ENCODE data around the gene ELP1. TPM values are rescaled to one million over a fixed set of nuclear protein-coding genes. Genes with fewer than 3 reads are reported as not detected.
"Not testable (repeated sequence)": the region's sequence is repeated elsewhere in the genome, so short reads cannot be mapped to it uniquely, and the experiment has no call there.

ELP1 gene
- total RNA-seq, 2 donors from 2014 or later = 19.1 to 27.0 TPM

GRCh38 chr9:108842610-108843295, 91.2 kb downstream of the ELP1 start:
- intact Hi-C loops (cut with DNase I) = no loop called here
- no peak for DNase-seq
- ATAC-seq = no peak

GRCh38 chr9:108839561-108839960, 94.4 kb downstream of the ELP1 start:
- DNase-seq; intact Hi-C loops (cut with DNase I); ATAC-seq: not testable (repeated sequence)

- intact Hi-C loops (cut with DNase I) = no loop called here
- DNase-seq (no peak), ATAC-seq (no peak)
Observed at GRCh38 chr9:108838017-108838416, 95.9 kb downstream of the ELP1 start.

- no peak for DNase-seq
- intact Hi-C loops (cut with DNase I) = no loop called here
Observed at GRCh38 chr9:108837530-108837929, 96.4 kb downstream of the ELP1 start.

GRCh38 chr9:108836781-108837180, 97.1 kb downstream of the ELP1 start:
- intact Hi-C loops (cut with DNase I) = no loop called here
- DNase-seq (no peak), ATAC-seq (no peak)

More at GRCh38 chr9:108837530-108837929, 96.4 kb downstream of the ELP1 start:
- ATAC-seq = no peak

- DNase-seq (no peak), ATAC-seq (no peak)
- intact Hi-C loops (cut with DNase I) = no loop called here
Observed at GRCh38 chr9:108836319-108836718, 97.6 kb downstream of the ELP1 start.

DNA sequence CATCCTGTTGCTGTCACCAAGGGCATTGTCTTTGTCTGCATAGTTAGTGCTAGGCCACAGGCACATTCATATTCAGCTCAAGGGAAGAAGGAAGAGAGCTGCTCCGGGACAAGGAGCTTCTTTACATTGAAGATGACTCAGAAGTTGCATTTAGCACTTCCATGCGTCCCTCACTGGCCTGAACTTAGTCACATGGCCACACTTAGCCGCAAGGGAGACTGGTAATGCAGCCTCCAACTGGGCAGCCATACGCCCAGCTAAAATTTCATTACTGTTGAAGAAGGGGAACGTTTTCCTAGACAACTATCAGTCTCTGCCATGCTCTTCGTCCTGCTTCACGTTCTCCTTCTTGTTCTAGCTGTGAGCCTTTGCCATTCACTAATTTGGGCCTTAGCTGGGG, 98.1 kb downstream of the ELP1 start:
- DNase-seq (no peak), ATAC-seq (no peak)
- intact Hi-C loops (cut with DNase I) = no loop called here

GRCh38 chr9:108834959-108835665, 98.8 kb downstream of the ELP1 start:
- ATAC-seq (no peak), DNase-seq (no peak)
- intact Hi-C loops (cut with DNase I) = no loop called here

GRCh38 chr9:108832179-108832500, 101.8 kb downstream of the ELP1 start:
- intact Hi-C loops (cut with DNase I) = no loop called here
- ATAC-seq (no peak), DNase-seq (no peak)

DNA sequence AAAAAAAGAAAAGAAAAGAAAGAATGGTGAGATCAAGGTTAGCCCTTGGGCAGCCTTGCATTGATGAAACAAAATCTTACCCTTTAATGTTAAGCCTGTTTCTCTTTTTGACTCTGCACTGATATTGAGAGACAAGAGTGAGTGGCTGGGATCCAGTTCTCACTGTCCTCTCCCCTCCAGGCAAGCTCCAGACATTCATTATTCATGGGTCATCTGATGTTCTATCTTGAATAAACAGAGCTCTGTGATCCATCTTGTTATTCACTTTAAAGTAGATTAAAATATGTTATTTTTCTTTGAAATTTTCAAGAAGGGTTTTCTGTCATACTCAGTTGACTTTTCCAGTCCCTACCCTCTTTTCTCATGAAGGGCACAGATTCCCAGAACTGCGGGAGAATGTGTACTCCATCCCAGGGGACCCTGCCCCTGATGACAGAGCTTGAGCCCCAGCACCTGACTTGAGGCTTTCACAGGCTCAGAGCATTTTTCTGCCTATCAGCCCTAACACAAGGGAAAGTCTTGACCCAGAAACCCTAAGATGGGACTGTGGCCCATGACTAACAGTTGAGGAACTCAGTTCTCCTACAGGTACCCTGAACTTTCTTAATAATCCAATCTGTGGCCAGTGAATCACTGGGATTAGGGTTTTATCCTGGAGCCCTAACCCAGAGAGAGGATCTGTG, 102.3 kb downstream of the ELP1 start:
- DNase-seq = no peak
- intact Hi-C loops (cut with DNase I) = no loop called here
- ATAC-seq = no peak

GRCh38 chr9:108830272-108830671, 103.7 kb downstream of the ELP1 start:
- intact Hi-C loops (cut with DNase I) = no loop called here
- DNase-seq (no peak), ATAC-seq (no peak)

- DNase-seq = no peak
Observed at GRCh38 chr9:108823829-108824228, 110.1 kb downstream of the ELP1 start.

More at GRCh38 chr9:108823829-108824228, 110.1 kb downstream of the ELP1 start:
- no peak for ATAC-seq
- intact Hi-C loops (cut with DNase I) = no loop called here

Other genes with a start within 250 kb of the ELP1 start
- not detected for gene ACTL7B, start 78.1 kb downstream of the ELP1 start, total RNA-seq
- gene ACTL7A, start 71.9 kb downstream of the ELP1 start, total RNA-seq = not detected
- 10 to 100 TPM in 1 of 2 donors, 1 to 10 TPM in 1; 7.4 to 12.4 TPM for gene ABITRAM, start 276 bp upstream of the ELP1 start, total RNA-seq
- 10 to 100 TPM; 87.0 to 91.2 TPM for gene CTNNAL1, start 79.4 kb upstream of the ELP1 start, total RNA-seq
- gene TMEM245, start 185.8 kb upstream of the ELP1 start, total RNA-seq = 10 to 100 TPM; 67.4 to 79.3 TPM
- gene FRRS1L, start 233.1 kb upstream of the ELP1 start, total RNA-seq = 1 to 10 TPM; 4.4 to 5.7 TPM

Data from left cardiac atrium (tissue), 4 donors.